Measurements from ENCODE around the gene UTP11.

UTP11 gene

DNA sequence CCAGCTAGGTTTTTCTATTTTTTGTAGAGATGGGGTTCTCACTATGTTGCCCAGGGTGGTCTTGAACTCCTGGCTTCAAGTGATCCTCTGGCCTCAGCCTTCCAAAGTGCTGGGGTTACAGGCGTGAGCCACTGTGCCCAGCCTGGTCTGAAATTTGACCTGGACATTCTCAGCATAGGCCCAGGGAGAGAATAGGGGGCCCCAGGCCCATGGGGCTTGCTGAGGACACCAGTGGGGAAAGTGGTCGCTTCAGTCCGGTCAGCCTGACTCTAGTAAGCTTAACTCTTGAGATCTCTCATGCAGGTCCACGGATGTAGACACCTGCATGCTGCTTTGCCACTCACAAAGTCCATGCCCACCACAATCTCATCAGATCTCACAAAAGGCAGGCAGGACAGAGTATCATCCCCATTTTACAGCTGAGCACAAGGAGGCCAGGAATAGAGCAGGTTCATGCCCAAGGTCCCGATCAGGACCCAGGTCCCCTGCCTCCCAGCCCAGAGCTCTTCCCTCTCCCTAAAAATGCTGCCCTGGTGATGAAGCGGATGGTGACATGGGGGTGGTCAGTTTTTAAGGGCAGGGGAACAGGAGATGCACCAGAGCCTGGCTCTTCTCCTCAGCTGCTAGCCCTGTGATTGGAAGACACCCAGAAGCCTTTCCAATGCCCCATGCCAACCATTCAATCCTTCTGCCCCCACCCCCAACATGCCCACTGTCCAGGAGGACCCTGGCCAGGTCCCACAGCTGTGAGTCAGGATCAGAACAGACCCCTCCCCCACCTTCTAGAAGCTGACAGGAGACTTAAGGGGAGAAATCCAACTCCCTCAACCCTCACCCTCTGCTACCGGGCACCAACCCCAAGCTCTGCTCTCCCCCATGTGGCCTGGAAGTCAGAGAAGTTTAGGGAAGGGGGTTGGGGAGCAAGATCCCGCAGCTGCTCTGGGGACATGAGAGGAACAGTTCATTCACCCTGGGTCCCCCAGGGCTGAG is 9.0 kb upstream of the UTP11 start:
- DNase-seq (ENCODE audit: low read depth in 2 of 2) = no peak

DNA sequence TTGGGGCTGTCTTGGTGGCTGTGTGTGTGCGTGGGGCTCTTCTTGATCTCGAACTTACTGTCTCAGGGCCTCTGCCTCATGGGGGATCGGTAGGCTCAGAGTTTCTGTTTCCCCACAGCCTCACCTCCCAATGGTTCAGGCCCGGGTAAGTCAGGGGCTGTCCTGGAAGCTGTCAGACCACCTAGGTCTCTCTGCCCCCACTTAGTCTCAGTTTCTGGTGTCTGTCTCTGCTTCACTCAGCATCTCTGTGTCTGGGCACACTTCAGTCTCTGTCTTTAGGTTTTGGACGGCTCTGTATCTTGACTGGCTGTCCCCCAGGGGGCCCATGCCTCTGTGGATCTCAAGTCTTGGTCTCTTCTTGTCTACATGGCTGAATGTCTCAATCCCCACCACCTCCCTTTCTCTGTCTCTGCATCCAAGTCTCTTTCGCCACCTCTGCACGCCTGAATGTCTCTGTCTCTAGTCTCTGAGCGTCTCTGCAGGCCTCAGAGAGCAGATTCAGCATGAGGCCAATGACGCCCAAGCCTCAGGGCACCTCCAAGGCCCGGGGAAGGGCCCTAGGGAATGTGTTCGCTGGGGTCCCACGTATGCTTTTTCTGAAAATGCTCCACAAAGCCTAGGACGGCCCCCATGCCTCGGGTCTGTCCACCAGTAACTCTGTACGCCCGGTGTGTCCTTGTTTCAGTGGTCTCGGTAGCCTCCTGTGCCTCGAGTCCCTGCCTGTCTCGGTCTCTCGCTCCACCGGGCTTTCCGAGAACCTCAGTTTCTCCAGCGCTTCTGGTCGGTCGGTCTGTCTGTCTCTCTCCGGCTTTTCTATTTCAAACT is 8.0 kb upstream of the UTP11 start:
- DNase-seq (ENCODE audit: low read depth in 2 of 2) = no peak

DNA sequence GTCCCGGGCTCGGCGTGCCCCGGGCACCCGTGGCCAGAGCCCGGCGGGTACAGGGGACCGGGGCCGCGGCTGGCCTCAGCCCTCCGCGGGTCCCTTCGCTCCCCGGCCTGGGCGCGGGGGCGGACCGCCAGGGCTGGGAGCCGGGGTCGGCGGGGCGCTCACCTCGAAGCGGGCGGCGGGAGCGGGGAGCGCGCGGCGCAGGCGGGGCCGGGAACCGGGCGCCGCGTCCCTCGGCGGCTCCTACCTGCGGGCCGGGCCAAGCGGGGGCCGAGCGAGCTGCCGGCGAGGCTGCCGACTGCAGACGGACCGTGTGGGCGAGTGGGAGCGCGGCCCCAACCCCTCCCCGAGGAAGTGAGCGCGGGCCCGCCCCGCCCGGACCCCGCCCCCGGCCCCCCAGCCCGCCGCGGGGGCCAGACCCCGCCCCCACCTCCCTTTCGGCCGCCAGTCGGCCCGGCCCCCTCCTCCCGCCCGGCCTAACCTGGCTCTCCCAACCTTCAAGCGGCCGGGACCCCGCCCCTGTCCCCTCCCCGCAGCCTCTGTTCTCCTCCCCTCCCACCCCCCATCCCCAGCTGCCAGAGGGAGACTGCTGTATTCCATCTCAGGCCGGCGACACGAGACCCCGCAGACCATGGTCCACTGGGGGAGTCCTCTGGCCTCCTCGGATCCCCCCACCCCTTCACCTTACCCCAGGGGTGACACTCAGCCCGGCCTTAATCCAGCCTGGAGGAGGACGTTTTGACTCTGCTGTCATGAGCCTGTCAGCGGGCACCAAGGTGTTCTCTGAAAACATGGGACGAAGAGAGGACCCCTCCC is 7.1 kb upstream of the UTP11 start, which contains the start of gene FHL3:
Gene FHL3, minus strand, starts transcription at position 320 of the 813 bp plus-strand sequence. CDS start 6,102 bp downstream, outside the sequence.
- DNase-seq (ENCODE audit: low read depth in 2 of 2) = peak in 1 of 2 donors; percentile 52

DNA sequence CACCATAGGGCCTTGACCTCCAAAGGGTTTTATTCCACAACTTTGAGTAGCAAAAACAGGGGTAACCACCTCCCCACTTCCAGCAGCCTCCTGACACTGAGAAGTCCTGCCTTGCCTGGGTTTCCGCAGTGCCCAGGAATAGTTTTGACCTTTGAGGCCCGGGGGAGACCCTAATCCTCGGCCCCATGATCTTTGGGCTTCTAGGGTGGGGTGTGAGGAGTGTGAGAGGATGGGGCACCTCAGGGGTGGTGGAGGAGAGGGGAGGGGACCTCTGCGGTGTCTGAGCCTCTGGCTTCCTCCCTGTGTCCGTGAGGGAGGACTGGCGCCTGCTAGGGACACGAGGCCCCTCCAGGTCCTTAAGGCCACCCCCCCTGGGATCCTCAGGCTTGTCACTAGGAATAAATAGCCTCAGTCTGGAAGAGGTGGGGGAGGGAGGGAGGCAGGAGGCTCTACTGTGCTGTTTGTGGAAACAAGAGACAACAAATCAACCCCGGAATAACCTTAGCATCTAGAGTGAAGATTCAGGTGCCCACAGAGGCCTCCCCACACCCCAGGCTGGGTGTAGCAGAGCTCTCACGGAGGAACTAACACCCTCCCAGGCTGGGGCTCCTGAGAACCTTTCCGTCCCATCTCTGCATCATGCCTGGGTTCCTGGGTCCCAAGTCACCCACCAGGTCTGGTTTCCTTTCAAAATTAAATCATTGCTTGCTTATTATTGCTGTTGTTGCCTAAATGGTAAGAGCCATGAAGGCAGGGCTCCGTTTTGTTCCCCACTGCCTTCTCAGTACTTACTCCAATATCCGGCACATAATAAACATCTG is 6.3 kb upstream of the UTP11 start:
- no peak for DNase-seq (ENCODE audit: low read depth in 2 of 2)

DNA sequence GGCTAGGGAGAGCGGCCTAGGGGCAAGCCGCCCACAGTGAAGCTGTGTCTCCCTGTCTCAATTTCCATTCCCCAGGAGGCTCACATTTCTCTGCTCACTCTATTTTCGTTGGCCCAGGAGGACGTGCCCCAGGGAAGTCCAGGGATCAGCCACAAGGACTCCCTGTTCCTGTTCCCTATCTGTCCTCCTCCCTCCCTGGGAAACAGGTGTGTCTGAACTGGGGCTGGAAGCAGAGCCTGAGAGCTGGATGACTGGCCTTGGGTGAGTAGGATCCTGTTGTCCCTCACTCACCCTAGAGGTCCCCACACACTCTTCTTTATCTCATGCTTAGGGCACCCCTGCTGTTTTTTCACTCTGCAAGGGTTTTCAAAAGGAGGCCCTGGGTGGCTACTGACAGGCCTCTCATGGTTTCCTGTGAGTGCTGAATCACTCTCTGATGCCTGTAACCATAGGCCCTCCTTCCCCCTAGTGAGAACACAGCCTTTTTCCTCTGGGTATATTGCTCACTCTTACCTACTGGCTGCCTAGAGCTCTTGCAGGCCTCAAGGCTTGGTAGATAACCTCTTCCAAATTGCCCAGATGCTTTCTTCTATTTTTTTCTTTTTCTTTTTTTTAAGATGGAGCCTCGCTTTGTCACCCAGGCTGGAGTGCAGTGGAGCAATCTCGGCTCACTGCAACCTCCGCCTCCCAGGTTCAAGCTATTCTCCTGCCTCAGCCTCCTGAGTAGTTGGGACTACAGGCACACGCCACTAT is 3.3 kb upstream of the UTP11 start:
- peak in 1 of 2 donors; percentile 52 for DNase-seq (ENCODE audit: low read depth in 2 of 2)

DNA sequence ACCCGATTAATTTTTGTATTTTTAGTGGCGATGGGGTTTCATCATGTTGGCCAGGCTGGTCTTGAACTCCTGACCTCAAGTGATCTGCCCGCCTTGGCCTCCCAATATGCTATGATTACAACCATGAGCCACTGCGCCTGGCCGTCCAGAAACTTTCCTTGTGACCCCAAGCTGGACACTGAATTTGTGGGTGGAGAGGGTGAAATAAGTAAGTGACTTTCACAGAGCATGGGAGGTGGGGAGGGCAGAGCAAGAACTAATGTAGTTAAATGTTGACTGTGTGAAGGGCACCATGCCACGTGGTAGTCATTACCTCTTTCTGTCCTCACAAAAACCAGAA is 2.7 kb upstream of the UTP11 start:
- no peak for DNase-seq (ENCODE audit: low read depth in 2 of 2)

DNA sequence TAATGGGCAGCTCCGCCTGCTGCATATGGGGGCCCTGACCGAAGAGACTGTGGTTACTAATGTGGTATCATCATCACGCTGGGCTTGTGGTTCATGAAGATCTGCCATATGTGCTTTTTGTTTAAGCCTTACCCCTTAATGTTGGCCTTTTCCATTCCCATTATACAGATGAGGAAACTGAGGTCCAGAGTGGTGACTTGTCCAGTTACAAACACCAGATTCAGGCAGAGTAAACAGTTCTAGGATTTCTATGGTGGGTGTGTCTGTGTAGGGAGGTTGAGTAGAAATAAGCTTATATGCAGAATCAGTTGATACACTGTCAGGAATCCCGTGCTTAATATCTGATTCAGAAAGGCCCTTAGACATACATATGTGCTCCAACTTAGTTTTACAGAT is 691 bp downstream of the UTP11 start:
- DNase-seq (ENCODE audit: low read depth in 2 of 2) = no peak

DNA sequence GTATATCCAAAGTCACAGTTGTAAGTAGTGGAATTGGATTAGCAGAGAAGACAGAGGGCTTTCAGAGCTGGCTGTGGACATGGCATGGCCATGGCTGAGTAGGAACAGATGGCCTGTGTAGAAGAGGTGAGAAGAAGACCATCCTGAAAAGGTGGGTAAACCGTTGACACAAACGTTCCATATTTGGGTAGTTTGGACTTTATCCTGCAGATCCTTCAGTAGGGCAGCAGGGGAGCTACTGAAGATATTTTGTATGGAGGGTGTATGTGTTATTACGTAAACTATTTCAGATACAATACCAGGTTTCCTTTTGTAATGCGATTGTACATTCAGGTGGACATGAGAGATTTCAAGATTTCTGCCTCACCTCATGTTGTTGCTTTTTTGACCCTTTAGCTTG is 1.6 kb downstream of the UTP11 start:
- DNase-seq (ENCODE audit: low read depth in 2 of 2) = no peak

DNA sequence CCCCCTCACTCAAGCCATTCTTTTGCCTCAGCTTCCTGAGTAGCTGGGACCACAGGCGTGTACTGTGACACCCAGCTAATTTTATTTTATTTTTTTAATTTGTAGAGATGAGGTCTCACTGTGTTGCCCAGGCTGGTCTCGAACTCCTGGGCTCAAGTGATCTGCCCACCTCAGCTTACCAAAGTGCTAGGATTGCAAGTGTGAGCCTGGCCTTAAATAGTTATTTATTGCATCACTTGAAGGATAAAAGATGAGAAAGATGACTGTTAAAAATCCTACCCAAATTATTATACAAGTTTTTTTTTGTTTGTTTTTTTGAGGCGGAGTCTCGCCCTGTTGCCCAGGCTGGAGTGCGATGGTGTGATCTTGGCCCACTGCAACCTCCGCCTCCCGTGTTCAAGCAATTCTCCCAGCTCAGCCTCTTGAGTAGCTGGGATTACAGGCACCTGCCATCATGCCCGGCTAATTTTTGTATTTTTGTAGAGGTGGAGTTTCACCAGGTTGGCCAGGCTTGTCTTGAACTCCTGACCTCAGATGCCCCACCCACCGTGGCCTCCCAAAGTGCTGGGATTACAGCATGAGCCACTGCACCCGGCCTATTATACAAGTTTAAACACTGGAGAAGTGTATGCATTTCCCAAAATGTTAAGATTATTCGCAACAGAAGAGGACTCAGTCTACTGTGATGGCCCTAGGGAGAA is 2.3 kb downstream of the UTP11 start:
- DNase-seq (ENCODE audit: low read depth in 2 of 2) = no peak

DNA sequence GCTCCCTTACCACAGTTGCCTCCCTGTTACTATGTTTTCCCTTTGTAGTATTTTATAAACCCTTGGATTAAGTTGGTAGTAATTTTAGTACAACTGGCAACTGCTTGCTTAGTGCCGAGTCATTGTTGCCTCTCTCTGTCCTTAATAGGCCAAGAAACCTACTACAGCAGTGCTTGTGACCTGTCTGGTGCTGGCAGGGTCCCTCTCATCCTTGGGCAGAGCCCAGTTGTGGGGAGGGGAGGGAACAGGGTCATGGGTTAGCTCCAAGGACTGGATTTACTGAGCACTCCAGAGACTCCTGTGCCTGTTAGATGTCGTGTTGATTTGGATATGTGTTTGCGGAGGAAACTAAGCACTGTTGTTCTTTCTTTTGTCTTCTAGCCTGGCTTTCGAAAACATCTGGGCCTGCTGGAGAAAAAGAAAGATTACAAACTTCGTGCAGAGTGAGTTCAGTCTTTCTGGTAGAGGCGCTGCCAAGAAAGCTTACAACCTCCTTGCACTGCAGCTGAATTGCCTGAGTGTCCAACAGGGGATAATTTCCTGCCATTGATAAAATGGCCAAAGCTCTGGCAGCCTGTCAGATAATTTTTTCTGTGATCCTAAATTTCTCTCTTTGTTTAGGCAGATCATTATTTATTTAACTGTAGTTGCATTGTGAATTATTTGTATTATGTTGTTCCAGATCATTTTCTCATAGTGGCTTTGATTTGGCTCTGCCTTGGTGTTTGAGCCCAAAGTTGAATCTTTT is 3.6 kb downstream of the UTP11 start:
- no peak for DNase-seq (ENCODE audit: low read depth in 2 of 2)

DNA sequence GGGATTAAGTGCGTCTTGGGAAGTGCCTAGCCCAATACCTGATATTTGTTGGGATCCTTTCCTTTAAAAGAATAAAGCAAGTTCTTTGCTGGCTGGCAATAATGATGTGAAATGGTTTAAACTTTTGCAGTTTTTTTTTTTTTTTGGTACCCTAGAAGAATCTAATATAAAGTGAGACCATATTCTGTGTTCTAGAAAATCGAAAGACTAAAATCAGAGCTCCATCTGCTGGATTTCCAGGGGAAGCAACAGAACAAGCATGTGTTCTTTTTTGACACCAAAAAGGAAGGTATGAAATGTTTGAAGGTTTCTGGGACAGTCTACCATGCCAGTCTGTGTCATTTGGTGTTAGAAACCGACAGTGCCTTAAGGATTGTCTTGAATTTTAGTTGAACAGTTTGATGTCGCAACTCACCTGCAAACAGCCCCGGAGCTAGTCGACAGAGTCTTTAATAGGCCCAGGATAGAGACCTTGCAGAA is 6.4 kb downstream of the UTP11 start:
- no peak for DNase-seq (ENCODE audit: low read depth in 2 of 2)

DNA sequence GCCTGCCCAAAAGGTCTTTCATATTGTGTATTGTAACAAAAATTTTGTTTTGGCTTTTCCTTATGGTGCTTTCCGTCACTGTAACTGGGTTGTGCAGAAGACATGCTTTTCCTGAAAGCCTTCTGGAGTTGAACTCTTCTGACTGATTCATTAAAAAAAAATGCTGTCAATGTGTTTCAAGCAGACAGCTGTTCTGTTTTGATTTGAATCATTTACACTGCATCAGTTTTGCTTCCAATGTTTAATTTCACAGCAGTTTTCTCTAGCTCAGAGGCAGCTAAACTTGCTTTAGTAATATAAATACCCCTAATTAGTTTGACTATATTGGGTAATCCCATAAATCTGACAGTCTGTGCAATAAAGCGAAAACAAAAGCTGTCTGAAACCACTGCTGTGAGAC is 7.9 kb downstream of the UTP11 start:
- DNase-seq (ENCODE audit: low read depth in 2 of 2) = no peak

DNA sequence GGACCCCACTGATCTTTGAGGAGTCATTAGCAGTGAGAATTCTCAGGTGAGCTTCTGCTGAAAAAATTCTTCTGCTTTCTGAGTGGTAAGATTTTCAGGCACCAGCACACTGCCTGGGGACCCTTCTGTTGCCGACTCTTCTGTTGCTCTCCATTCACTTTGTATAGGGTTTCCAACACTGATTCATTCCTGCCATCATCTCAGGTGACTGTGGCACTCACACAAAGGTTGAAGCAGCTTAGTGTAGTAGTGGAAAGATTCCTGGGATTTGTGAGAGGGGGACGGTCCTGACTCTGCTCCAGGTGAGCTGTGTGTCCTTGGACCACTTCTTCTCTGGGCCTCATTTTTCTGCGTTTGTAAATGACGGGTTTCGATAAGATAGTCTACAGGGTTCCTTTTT is 9.4 kb downstream of the UTP11 start:
- DNase-seq (ENCODE audit: low read depth in 2 of 2) = no peak

DNA sequence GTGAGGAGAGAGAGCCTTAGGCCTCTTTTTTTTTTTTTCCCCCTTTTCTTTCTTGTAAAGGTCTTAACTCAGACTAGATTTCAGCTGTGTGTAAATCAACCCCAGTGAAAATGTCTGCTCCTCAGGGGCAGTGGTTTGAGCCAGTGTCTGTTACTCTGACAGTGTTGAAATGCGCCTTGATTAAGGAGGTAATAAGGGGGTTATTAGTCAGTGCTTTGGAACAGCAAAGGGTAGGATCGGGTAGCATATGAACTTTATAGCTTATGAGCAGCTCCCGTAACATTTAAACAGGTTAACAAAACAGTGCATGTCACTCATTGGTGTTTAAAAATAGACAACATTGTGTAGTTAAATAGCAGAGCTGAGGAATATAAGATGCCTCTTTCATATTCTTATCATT is 10.3 kb downstream of the UTP11 start:
- DNase-seq (ENCODE audit: low read depth in 2 of 2) = no peak

DNA sequence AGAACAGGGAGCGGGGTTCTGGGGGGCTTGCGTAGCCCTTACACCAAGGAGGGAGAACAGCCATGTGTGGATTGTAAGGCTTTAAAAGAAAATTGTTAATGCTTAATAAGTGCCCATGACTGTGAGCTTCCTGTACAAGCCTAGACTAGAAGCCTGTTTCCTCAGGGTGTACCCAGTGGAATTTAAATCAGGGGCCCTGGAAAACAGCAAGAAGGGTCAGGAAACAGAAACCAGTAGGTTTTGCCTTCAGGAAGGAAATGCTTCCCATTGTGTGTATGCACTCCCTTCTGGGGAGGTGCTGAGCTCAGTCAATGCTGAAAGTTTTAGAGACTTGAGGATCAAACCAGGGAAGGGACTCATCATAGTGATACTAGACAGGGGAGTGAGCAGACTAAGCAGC is 12.7 kb downstream of the UTP11 start:
- DNase-seq (ENCODE audit: low read depth in 2 of 2) = no peak

DNA sequence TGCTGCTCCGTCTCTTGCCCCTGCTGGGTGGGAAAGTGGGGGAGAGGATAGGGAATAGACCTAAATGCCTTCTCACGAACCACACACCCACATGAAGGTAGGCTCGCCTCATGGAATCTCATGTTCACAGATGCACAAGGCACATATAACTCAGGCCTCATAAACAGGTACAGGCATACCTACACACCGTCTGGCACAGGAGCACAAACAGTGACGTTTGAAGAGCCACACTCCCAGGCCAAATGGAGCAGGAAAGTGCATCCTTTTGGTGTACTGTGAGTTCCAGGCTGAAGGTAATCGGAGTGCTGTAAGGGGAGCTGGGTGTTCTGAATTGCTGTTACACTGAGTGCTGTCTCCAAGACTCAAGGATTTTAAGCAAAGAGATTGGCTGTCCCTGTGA is 13.1 kb downstream of the UTP11 start:
- DNase-seq (ENCODE audit: low read depth in 2 of 2) = no peak

DNA sequence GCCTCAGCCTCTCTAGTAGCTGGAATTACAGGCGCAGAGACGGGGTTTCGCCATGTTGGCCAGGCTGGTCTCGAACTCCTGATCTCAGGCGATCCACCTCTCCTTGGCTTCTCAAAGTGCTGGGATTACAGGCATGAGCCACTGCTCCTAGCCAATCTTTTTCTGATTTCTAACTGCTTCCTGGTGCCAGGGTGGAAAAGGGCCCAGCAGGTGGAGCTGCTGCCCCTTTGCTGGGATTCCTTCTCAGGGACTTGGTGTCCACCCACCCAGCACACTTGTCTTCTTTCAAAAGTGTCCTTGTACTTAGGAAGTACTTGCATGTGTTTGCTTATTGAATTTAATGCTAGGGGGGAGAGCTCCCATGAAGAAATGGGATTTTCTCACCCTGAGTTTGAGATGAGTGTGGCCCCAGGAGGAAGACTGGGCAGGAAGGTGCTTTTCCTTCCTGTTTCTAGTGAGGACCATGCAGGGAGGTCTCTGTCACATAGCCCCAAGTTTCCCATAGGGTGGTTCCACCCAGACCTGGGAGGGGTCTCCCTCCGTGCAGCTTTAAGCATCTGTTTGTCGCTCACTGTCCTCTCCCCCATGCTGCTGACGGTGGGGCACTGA is 14.2 kb downstream of the UTP11 start:
- peak in 1 of 2 donors; percentile 23 for DNase-seq (ENCODE audit: low read depth in 2 of 2)

All from stimulated activated CD8-positive, alpha-beta memory T cell treated with anti-CD3 and anti-CD28 coated beads, Interleukin-15, amount 100 ng/mL, for 48 hours (primary cell).